Panc1 (cell line): ENCODE data around the gene CEACAM7. TPM values are rescaled to one million over a fixed set of nuclear protein-coding genes. Genes with fewer than 3 reads are reported as not detected.

Experiments used
- ATAC-seq: fragments of 200-7000 bp; cut with Tn5 transposase; 2 replicates; pipeline ENCODE4 v1.9.1; 2020; ENCODE audit warnings: mild to moderate bottlenecking, moderate library complexity
- BruUV-seq: library from RNA; stranded (reverse); fragments of 400-500 nt; replicated peaks from 2 replicates; lab custom pipeline; 2021; lab: Mats Ljungman, UMichigan
- CTCF ChIA-PET: fragments of 300-600 bp; sonication (Branson Sonifier 250); formaldehyde crosslinking; loops from one replicate; lab custom pipeline; 2022; ENCODE audit warnings: antibody characterized with exemption; lab: Charles Lee
- POLR2A ChIA-PET: fragments of 300-600 bp; sonication (Branson Sonifier 250); formaldehyde crosslinking; loops from one replicate; lab custom pipeline; 2022; ENCODE audit warnings: antibody characterized with exemption; lab: Charles Lee
- DNase-seq: peaks from one replicate; pipeline ENCODE4 v3.0.0-alpha.2; 2010; ENCODE audit warnings: low read depth, low spot score
- H3K27ac ChIP-seq: 2 replicates; pipeline ENCODE4 v1.5.1; 2011; ENCODE audit warnings: mild to moderate bottlenecking, low read length, inconsistent platforms
- H3K27me3 ChIP-seq: fragments of 200-500 bp; sonication (Bioruptor generic); 2 replicates; pipeline ENCODE4 v1.6.0; 2014; ENCODE audit warnings: low read length, inconsistent platforms; ENCODE audit not compliant: control insufficient read depth, insufficient read depth
- H3K36me3 ChIP-seq: fragments of 200-500 bp; sonication (Bioruptor generic); 2 replicates; pipeline ENCODE4 v1.5.1; 2014; ENCODE audit warnings: inconsistent platforms, mild to moderate bottlenecking, low read length, moderate library complexity; ENCODE audit not compliant: control insufficient read depth, insufficient read depth
- H3K4me1 ChIP-seq: 2 replicates; pipeline ENCODE4 v1.5.1; 2011; ENCODE audit warnings: inconsistent platforms, mild to moderate bottlenecking, low read length, moderate library complexity; ENCODE audit not compliant: control insufficient read depth, insufficient read depth
- H3K4me3 ChIP-seq, 2 experiments: 2 replicates each; pipeline ENCODE4 v1.5.1; 2011 to 2012; ENCODE audit warnings: low read depth in 2 of 2, low read length in 2 of 2, mild to moderate bottlenecking in 2 of 2, inconsistent platforms in 1 of 2, moderate library complexity in 1 of 2
- H3K9me3 ChIP-seq: fragments of 200-500 bp; sonication (Bioruptor generic); 2 replicates; pipeline ENCODE4 v1.5.1; 2014; ENCODE audit warnings: low read depth, mild to moderate bottlenecking, inconsistent platforms, low read length, moderate library complexity; ENCODE audit not compliant: control insufficient read depth, insufficient read depth
- POLR2AphosphoS5 ChIP-seq: IDR thresholded peaks from 2 replicates; pipeline ENCODE4 v1.6.1; 2012; ENCODE audit warnings: mild to moderate bottlenecking, low read depth, low read length, moderate library complexity
- SIN3A ChIP-seq: IDR thresholded peaks from 2 replicates; pipeline ENCODE4 v1.6.1; 2012; ENCODE audit warnings: low read depth, mild to moderate bottlenecking, low read length, moderate library complexity, borderline replicate concordance; ENCODE audit not compliant: insufficient read depth
- TCF7L2 ChIP-seq: IDR thresholded peaks from 2 replicates; pipeline ENCODE4 v1.6.1; 2011; ENCODE audit warnings: mild to moderate bottlenecking, low read depth, low read length, inconsistent platforms
- in situ Hi-C: cut with HindIII; loops from 2 replicates; pipeline ENCODE4 v1.10.0; 2016; ENCODE audit warnings: low sequenced_read_pairs, low pct_unique_long_range_greater_than_20kb
- intact Hi-C: fragments of 100-400 bp; cut with micrococcal nuclease; formaldehyde crosslinking; loops from one replicate; pipeline ENCODE4 v1.10.0; 2022; ENCODE audit not compliant: unreplicated experiment
- total RNA-seq: library from RNA; stranded (reverse); gene quantifications from one replicate; pipeline ENCODE4 v1.2.1, GENCODE V29; 2021; ENCODE audit not compliant: unreplicated experiment
- TF ChIP-seq, protein P1 (sequence below), 2 experiments: IDR thresholded peaks; 2 replicates each; pipeline ENCODE4 v1.6.1; 2011 to 2012; ENCODE audit warnings: low read depth in 2 of 2, control low read depth in 1 of 2, low read length in 1 of 2, mild to moderate bottlenecking in 1 of 2, moderate library complexity in 1 of 2; ENCODE audit not compliant: insufficient read depth in 1 of 2
- TF ChIP-seq, protein P2 (sequence below): fragments of 450-650 bp; IDR thresholded peaks from 2 replicates; pipeline ENCODE4 v1.5.1; 2017; ENCODE audit warnings: mild to moderate bottlenecking

Gene CEACAM7
- total RNA-seq, 1 experiment from 2014 or later: not detected

DNA sequence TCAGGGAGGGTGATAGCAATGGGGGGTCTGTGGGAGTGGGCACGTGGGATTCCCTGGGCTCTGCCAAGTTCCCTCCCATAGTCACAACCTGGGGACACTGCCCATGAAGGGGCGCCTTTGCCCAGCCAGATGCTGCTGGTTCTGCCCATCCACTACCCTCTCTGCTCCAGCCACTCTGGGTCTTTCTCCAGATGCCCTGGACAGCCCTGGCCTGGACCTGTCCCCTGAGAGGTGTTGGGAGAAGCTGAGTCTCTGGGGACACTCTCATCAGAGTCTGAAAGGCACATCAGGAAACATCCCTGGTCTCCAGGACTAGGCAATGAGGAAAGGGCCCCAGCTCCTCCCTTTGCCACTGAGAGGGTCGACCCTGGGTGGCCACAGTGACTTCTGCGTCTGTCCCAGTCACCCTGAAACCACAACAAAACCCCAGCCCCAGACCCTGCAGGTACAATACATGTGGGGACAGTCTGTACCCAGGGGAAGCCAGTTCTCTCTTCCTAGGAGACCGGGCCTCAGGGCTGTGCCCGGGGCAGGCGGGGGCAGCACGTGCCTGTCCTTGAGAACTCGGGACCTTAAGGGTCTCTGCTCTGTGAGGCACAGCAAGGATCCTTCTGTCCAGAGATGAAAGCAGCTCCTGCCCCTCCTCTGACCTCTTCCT, 9.3 kb upstream of the CEACAM7 start:
- in situ Hi-C loops: no loop called here
- Histone ChIP-seq H3K27me3 (no peaks in the 10 kb centered on the region; the same call in 1 of the 2 replicates), H3K27ac (no peak overlapping the region), H3K36me3 (no peaks in the 10 kb centered on the region), H3K9me3 (no peaks in the 10 kb centered on the region), H3K4me3 (no peak overlapping the region), H3K4me1 (no peaks in the 10 kb centered on the region)
- TF ChIP-seq TCF7L2 (no peak), SIN3A (no peak), POLR2AphosphoS5 (no peak)
- TF ChIP-seq, protein P1, sequence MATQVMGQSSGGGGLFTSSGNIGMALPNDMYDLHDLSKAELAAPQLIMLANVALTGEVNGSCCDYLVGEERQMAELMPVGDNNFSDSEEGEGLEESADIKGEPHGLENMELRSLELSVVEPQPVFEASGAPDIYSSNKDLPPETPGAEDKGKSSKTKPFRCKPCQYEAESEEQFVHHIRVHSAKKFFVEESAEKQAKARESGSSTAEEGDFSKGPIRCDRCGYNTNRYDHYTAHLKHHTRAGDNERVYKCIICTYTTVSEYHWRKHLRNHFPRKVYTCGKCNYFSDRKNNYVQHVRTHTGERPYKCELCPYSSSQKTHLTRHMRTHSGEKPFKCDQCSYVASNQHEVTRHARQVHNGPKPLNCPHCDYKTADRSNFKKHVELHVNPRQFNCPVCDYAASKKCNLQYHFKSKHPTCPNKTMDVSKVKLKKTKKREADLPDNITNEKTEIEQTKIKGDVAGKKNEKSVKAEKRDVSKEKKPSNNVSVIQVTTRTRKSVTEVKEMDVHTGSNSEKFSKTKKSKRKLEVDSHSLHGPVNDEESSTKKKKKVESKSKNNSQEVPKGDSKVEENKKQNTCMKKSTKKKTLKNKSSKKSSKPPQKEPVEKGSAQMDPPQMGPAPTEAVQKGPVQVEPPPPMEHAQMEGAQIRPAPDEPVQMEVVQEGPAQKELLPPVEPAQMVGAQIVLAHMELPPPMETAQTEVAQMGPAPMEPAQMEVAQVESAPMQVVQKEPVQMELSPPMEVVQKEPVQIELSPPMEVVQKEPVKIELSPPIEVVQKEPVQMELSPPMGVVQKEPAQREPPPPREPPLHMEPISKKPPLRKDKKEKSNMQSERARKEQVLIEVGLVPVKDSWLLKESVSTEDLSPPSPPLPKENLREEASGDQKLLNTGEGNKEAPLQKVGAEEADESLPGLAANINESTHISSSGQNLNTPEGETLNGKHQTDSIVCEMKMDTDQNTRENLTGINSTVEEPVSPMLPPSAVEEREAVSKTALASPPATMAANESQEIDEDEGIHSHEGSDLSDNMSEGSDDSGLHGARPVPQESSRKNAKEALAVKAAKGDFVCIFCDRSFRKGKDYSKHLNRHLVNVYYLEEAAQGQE (IDR thresholded peaks at IDR 0.05; ENCODE audit: insufficient read depth in 1 of 2, low read depth in 2 of 2, low read length in 1 of 2): no peak
- TF ChIP-seq, protein P2, sequence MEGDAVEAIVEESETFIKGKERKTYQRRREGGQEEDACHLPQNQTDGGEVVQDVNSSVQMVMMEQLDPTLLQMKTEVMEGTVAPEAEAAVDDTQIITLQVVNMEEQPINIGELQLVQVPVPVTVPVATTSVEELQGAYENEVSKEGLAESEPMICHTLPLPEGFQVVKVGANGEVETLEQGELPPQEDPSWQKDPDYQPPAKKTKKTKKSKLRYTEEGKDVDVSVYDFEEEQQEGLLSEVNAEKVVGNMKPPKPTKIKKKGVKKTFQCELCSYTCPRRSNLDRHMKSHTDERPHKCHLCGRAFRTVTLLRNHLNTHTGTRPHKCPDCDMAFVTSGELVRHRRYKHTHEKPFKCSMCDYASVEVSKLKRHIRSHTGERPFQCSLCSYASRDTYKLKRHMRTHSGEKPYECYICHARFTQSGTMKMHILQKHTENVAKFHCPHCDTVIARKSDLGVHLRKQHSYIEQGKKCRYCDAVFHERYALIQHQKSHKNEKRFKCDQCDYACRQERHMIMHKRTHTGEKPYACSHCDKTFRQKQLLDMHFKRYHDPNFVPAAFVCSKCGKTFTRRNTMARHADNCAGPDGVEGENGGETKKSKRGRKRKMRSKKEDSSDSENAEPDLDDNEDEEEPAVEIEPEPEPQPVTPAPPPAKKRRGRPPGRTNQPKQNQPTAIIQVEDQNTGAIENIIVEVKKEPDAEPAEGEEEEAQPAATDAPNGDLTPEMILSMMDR: no peak
- ChIA-PET CTCF (no interaction called here), POLR2A (no interaction called here)
- DNase-seq (no peak), ATAC-seq (no peak)
- intact Hi-C loops: no loop called here
- BruUV-seq: no TSS peak

DNA sequence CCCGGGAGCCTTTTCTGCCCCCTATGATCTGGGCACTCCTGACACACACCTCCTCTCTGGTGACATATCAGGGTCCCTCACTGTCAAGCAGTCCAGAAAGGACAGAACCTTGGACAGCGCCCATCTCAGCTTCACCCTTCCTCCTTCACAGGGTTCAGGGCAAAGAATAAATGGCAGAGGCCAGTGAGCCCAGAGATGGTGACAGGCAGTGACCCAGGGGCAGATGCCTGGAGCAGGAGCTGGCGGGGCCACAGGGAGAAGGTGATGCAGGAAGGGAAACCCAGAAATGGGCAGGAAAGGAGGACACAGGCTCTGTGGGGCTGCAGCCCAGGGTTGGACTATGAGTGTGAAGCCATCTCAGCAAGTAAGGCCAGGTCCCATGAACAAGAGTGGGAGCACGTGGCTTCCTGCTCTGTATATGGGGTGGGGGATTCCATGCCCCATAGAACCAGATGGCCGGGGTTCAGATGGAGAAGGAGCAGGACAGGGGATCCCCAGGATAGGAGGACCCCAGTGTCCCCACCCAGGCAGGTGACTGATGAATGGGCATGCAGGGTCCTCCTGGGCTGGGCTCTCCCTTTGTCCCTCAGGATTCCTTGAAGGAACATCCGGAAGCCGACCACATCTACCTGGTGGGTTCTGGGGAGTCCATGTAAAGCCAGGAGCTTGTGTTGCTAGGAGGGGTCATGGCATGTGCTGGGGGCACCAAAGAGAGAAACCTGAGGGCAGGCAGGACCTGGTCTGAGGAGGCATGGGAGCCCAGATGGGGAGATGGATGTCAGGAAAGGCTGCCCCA, 8.5 kb upstream of the CEACAM7 start:
- Histone ChIP-seq H3K36me3 (no peaks in the 10 kb centered on the region), H3K27me3 (no peaks in the 10 kb centered on the region; the same call in 1 of the 2 replicates), H3K27ac (no peak overlapping the region), H3K9me3 (no peaks in the 10 kb centered on the region), H3K4me3 (no peak overlapping the region), H3K4me1 (no peaks in the 10 kb centered on the region)
- ATAC-seq (no peak), DNase-seq (no peak)
- in situ Hi-C loops: no loop called here
- ChIA-PET POLR2A (no interaction called here), CTCF (no interaction called here)
- BruUV-seq: no TSS peak
- intact Hi-C loops: no loop called here
- TF ChIP-seq, protein P2: no peak
- TF ChIP-seq, protein P1 (IDR thresholded peaks at IDR 0.05; ENCODE audit: insufficient read depth in 1 of 2, low read depth in 2 of 2, low read length in 1 of 2): peak; percentile 83 to 88
